HPDE6-E6E7 (cell line): ENCODE measurements around the gene PEG3.
"Not testable (repeated sequence)": the region's sequence is repeated elsewhere in the genome, so short reads cannot be mapped to it uniquely, and the experiment has no call there.

Source experiments
- DNase-seq: peaks from one replicate; pipeline ENCODE4 v3.0.0; 2011; ENCODE audit warnings: missing footprints; ENCODE audit errors: extremely low spot score

The PEG3 gene

GRCh38 chr19:56840451-56841192 lies at the start of gene PEG3, which contains the start of gene ZIM2:
PEG3 (minus strand) TSS chr19:56840726; CDS start chr19:56824655, 16,071 bp downstream.
ZIM2 (minus strand) TSS chr19:56840726; CDS start chr19:56824277, 16,449 bp downstream.
- DNase-seq, result no peak

GRCh38 chr19:56885173-56885985 lies 44.9 kb upstream of the PEG3 start:
- DNase-seq, result no peak

GRCh38 chr19:56884441-56884840 lies 43.9 kb upstream of the PEG3 start:
- no peak for DNase-seq

GRCh38 chr19:56880592-56881190 lies 40.2 kb upstream of the PEG3 start:
- no peak for DNase-seq

- no peak for DNase-seq
These were observed 36.7 kb upstream of the PEG3 start for GRCh38 chr19:56877069-56877715.

- DNase-seq, result no peak
These were observed 35.2 kb upstream of the PEG3 start for GRCh38 chr19:56875717-56876116.

- DNase-seq, result no peak
These were observed 34.0 kb upstream of the PEG3 start for GRCh38 chr19:56874530-56874929.

GRCh38 chr19:56873493-56873892 lies 33.0 kb upstream of the PEG3 start:
- DNase-seq, result no peak

GRCh38 chr19:56869886-56870285 lies 29.4 kb upstream of the PEG3 start:
- no peak for DNase-seq

- DNase-seq, result no peak
These were observed 27.9 kb upstream of the PEG3 start for GRCh38 chr19:56868446-56868845.

GRCh38 chr19:56866538-56866937 lies 26.0 kb upstream of the PEG3 start:
- DNase-seq, result no peak

GRCh38 chr19:56864443-56865125 lies 24.1 kb upstream of the PEG3 start:
- no peak for DNase-seq

GRCh38 chr19:56862741-56863140 lies 22.2 kb upstream of the PEG3 start:
- DNase-seq, result no peak

- not testable (repeated sequence) for DNase-seq
These were observed 19.9 kb upstream of the PEG3 start for GRCh38 chr19:56860409-56860808.

GRCh38 chr19:56858026-56858425 lies 17.5 kb upstream of the PEG3 start:
- DNase-seq, result no peak

GRCh38 chr19:56856822-56857221 lies 16.3 kb upstream of the PEG3 start:
- no peak for DNase-seq

- not testable (repeated sequence) for DNase-seq
These were observed 11.8 kb upstream of the PEG3 start for GRCh38 chr19:56852361-56852760.

GRCh38 chr19:56848166-56848565 lies 7.6 kb upstream of the PEG3 start:
- no peak for DNase-seq

- no peak for DNase-seq
These were observed 1.9 kb upstream of the PEG3 start for GRCh38 chr19:56842412-56842811.

GRCh38 chr19:56841193-56841543 lies 642 bp upstream of the PEG3 start:
- no peak for DNase-seq

- no peak for DNase-seq
These were observed 675 bp downstream of the PEG3 start for GRCh38 chr19:56839652-56840450.
